ENCODE results near the gene SIN3A. TPM values are rescaled to one million over a fixed set of nuclear protein-coding genes. Genes with fewer than 3 reads are reported as not detected.

SIN3A gene
- total RNA-seq, 1 experiment from 2014 or later, result 107 TPM

DNA sequence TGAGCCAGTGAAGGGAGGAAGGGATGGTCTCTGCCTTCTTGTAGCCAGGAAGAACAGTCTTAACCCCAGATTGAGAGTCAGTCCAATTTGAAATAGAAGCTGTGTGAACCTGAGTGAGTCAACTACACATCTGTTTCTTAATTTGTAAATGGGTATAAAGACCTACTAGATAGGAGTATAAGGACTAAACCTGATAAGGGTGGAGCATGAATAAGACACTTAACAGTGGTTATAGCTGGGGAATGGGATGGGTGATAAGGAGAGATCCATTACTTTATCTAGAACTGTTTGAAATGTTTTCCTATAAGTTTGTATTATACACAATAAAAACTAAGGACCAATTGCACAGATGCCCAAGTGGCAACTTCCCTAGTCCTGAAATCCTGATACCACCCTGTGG lies 84.5 kb downstream of the SIN3A start:
- TF ChIP-seq, protein P1, sequence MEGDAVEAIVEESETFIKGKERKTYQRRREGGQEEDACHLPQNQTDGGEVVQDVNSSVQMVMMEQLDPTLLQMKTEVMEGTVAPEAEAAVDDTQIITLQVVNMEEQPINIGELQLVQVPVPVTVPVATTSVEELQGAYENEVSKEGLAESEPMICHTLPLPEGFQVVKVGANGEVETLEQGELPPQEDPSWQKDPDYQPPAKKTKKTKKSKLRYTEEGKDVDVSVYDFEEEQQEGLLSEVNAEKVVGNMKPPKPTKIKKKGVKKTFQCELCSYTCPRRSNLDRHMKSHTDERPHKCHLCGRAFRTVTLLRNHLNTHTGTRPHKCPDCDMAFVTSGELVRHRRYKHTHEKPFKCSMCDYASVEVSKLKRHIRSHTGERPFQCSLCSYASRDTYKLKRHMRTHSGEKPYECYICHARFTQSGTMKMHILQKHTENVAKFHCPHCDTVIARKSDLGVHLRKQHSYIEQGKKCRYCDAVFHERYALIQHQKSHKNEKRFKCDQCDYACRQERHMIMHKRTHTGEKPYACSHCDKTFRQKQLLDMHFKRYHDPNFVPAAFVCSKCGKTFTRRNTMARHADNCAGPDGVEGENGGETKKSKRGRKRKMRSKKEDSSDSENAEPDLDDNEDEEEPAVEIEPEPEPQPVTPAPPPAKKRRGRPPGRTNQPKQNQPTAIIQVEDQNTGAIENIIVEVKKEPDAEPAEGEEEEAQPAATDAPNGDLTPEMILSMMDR (IDR thresholded peaks at IDR 0.05), result no peak
- no peak for TF ChIP-seq POLR2AphosphoS5 (IDR thresholded peaks at IDR 0.05; ENCODE audit: low read depth, low read length)
- no peak for TF ChIP-seq TCF7L2 (IDR thresholded peaks at IDR 0.05; ENCODE audit: low read depth, low read length)
- no peak for TF ChIP-seq SIN3A (IDR thresholded peaks at IDR 0.05; ENCODE audit: borderline replicate concordance, insufficient read depth, low read depth, low read length)
- TF ChIP-seq, protein P2, sequence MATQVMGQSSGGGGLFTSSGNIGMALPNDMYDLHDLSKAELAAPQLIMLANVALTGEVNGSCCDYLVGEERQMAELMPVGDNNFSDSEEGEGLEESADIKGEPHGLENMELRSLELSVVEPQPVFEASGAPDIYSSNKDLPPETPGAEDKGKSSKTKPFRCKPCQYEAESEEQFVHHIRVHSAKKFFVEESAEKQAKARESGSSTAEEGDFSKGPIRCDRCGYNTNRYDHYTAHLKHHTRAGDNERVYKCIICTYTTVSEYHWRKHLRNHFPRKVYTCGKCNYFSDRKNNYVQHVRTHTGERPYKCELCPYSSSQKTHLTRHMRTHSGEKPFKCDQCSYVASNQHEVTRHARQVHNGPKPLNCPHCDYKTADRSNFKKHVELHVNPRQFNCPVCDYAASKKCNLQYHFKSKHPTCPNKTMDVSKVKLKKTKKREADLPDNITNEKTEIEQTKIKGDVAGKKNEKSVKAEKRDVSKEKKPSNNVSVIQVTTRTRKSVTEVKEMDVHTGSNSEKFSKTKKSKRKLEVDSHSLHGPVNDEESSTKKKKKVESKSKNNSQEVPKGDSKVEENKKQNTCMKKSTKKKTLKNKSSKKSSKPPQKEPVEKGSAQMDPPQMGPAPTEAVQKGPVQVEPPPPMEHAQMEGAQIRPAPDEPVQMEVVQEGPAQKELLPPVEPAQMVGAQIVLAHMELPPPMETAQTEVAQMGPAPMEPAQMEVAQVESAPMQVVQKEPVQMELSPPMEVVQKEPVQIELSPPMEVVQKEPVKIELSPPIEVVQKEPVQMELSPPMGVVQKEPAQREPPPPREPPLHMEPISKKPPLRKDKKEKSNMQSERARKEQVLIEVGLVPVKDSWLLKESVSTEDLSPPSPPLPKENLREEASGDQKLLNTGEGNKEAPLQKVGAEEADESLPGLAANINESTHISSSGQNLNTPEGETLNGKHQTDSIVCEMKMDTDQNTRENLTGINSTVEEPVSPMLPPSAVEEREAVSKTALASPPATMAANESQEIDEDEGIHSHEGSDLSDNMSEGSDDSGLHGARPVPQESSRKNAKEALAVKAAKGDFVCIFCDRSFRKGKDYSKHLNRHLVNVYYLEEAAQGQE (IDR thresholded peaks at IDR 0.05; ENCODE audit: insufficient read depth in 1 of 2, low read depth in 2 of 2, low read length in 1 of 2), result no peak
- Histone ChIP-seq H3K9me3 (ENCODE audit: control insufficient read depth, insufficient read depth, low read depth, low read length) (no peaks in the 10 kb centered on the region), H3K4me3 (ENCODE audit: low read depth in 2 of 2, low read length in 2 of 2) (peak overlapping the region in 1 of 2 experiments; percentile 91; a peak in 1 of 4 replicates), H3K4me1 (ENCODE audit: control insufficient read depth, insufficient read depth, low read length) (peaks cover 15% of the 10 kb centered on the region), H3K27me3 (ENCODE audit: control insufficient read depth, insufficient read depth, low read length) (no peaks in the 10 kb centered on the region), H3K36me3 (ENCODE audit: control insufficient read depth, insufficient read depth, low read length) (peaks cover 17% of the 10 kb centered on the region), H3K27ac (ENCODE audit: low read length) (peak overlapping the region; percentile 72; the same call in 1 of the 2 replicates)
- BruUV-seq (replicated peaks), result TSS peak; percentile 34
- ATAC-seq, result no peak
- ChIA-PET POLR2A (no interaction called here), CTCF (no interaction called here)
- intact Hi-C loops (cut with micrococcal nuclease; ENCODE audit: unreplicated experiment), result no loop called here
- DNase-seq (ENCODE audit: low read depth, low spot score), result no peak
- in situ Hi-C loops (cut with HindIII; ENCODE audit: low pct_unique_long_range_greater_than_20kb, low sequenced_read_pairs), result no loop called here

DNA sequence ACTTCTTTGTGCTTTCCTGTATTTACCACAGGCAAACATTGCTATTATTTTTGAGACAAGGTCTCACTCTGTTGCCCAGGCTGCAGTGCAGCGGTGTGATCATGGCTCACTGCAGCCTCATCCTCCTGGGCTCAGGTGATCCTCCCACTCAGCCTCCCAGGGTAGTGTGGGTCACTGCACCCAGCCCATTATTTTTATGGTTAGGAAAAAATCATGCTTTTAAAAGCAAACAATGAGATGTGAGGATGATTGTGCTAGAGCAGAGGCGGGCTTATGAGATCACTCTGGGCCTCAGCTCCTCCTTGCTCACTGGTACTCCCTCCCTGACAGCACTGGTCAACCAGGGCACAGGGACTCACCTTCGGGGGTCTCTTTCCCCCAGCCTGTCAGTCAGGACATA lies 85.3 kb downstream of the SIN3A start:
- CTCF ChIA-PET, result interaction anchor here (0.7 kb wide), 1 partner anchor 228 kb away, joined by 3 read pairs; no protein-coding TSS in a partner anchor

DNA sequence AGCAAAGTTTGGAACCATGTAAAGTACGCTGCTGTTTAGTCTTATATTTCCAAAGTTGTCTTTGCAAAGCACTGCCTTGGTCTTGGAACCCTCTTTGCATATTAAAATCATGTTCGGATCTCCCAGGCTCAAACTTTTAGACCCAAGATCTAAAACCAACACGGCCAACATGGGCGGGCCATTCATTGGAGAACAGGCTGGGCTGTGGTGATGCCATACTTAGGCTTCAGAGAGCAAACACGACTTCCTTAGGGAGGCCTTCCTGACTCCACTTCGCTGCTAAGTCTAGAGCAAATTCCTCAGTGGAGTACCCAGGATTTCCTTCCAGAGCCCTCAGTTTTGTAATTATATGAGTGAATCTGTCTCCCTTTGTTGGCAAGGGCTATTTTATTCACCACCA lies 86.6 kb downstream of the SIN3A start:
- H3K9me3 ChIP-seq (ENCODE audit: control insufficient read depth, insufficient read depth, low read depth, low read length), result no peaks in the 10 kb centered on the region
- in situ Hi-C loops (cut with HindIII; ENCODE audit: low pct_unique_long_range_greater_than_20kb, low sequenced_read_pairs), result no loop called here
- POLR2A ChIA-PET, result no interaction called here
- DNase-seq (ENCODE audit: low read depth, low spot score) (no peak), ATAC-seq (no peak)
- H3K27me3 ChIP-seq (ENCODE audit: control insufficient read depth, insufficient read depth, low read length), result no peaks in the 10 kb centered on the region
- TF ChIP-seq, protein P2 (IDR thresholded peaks at IDR 0.05; ENCODE audit: insufficient read depth in 1 of 2, low read depth in 2 of 2, low read length in 1 of 2), result no peak
- TF ChIP-seq, protein P1 (IDR thresholded peaks at IDR 0.05), result no peak
- TF ChIP-seq POLR2AphosphoS5 (IDR thresholded peaks at IDR 0.05; ENCODE audit: low read depth, low read length) (no peak), SIN3A (IDR thresholded peaks at IDR 0.05; ENCODE audit: borderline replicate concordance, insufficient read depth, low read depth, low read length) (no peak), TCF7L2 (IDR thresholded peaks at IDR 0.05; ENCODE audit: low read depth, low read length) (no peak)
- H3K4me1 ChIP-seq (ENCODE audit: control insufficient read depth, insufficient read depth, low read length), result peaks cover 12% of the 10 kb centered on the region
- peaks cover 3% of the 10 kb centered on the region; the same call in 1 of the 2 replicates for H3K36me3 ChIP-seq (ENCODE audit: control insufficient read depth, insufficient read depth, low read length)
- CTCF ChIA-PET, result no interaction called here
- intact Hi-C loops (cut with micrococcal nuclease; ENCODE audit: unreplicated experiment), result no loop called here
- no peak overlapping the region for H3K4me3 ChIP-seq (ENCODE audit: low read depth in 2 of 2, low read length in 2 of 2)
- no peak overlapping the region for H3K27ac ChIP-seq (ENCODE audit: low read length)
- no TSS peak for BruUV-seq (replicated peaks)

More for the DNA sequence above, 85.3 kb downstream of the SIN3A start:
- intact Hi-C loops (cut with micrococcal nuclease; ENCODE audit: unreplicated experiment), result no loop called here
- H3K4me1 ChIP-seq (ENCODE audit: control insufficient read depth, insufficient read depth, low read length), result peaks cover 15% of the 10 kb centered on the region
- H3K4me3 ChIP-seq (ENCODE audit: low read depth in 2 of 2, low read length in 2 of 2), result no peak overlapping the region
- no peak for TF ChIP-seq SIN3A (IDR thresholded peaks at IDR 0.05; ENCODE audit: borderline replicate concordance, insufficient read depth, low read depth, low read length)
- no peaks in the 10 kb centered on the region for H3K27me3 ChIP-seq (ENCODE audit: control insufficient read depth, insufficient read depth, low read length)
- DNase-seq (ENCODE audit: low read depth, low spot score) (no peak), ATAC-seq (no peak)
- no peaks in the 10 kb centered on the region for H3K9me3 ChIP-seq (ENCODE audit: control insufficient read depth, insufficient read depth, low read depth, low read length)
- POLR2A ChIA-PET, result no interaction called here
- in situ Hi-C loops (cut with HindIII; ENCODE audit: low pct_unique_long_range_greater_than_20kb, low sequenced_read_pairs), result no loop called here
- H3K36me3 ChIP-seq (ENCODE audit: control insufficient read depth, insufficient read depth, low read length), result peaks cover 15% of the 10 kb centered on the region
- H3K27ac ChIP-seq (ENCODE audit: low read length), result no peak overlapping the region
- no TSS peak for BruUV-seq (replicated peaks)

Data from Panc1 (cell line).